IMR-90 (cell line): Measurements from ENCODE around the gene GPC5. TPM values are rescaled to one million over a fixed set of nuclear protein-coding genes. Genes with fewer than 3 reads are reported as not detected.

ENCODE experiments used
- ATAC-seq: fragments of 200-7000 bp; cut with Tn5 transposase; 2 replicates; pipeline ENCODE4 v1.9.1; 2020; ENCODE audit warnings: low read depth, mild to moderate bottlenecking, moderate library complexity
- BruUV-seq: library from RNA; stranded (reverse); fragments of 400-500 nt; replicated peaks from 2 replicates; lab custom pipeline; 2021; lab: Mats Ljungman, UMichigan
- CTCF ChIA-PET: fragments of 300-600 bp; formaldehyde crosslinking; extraction: SDS; loops from one replicate; lab custom pipeline; 2021; ENCODE audit warnings: antibody characterized with exemption; lab: Yijun Ruan, JAX
- POLR2A ChIA-PET: fragments of 300-600 bp; sonication (Branson Sonifier 250); formaldehyde crosslinking; loops from one replicate; lab custom pipeline; 2022; ENCODE audit warnings: antibody characterized with exemption; ENCODE audit not compliant: unreplicated experiment; lab: Charles Lee
- DNase-seq: peaks from one replicate; pipeline ENCODE4 v3.0.0; 2013
- H2AFZ ChIP-seq: replicated peaks from 2 replicates; pipeline ENCODE3; 2013; ENCODE audit warnings: low read length, mild to moderate bottlenecking; ENCODE audit not compliant: poor library complexity
- H2AK5ac ChIP-seq: 2 replicates; pipeline ENCODE4 v1.6.1; 2013; ENCODE audit warnings: low read depth, low read length, inconsistent platforms
- H2AK9ac ChIP-seq: replicated peaks from 2 replicates; pipeline ENCODE3; 2013; ENCODE audit warnings: mild to moderate bottlenecking, low read depth, low read length, moderate library complexity; ENCODE audit not compliant: poor library complexity
- H2BK120ac ChIP-seq: 2 replicates; pipeline ENCODE4 v1.6.1; 2013; ENCODE audit warnings: low read depth, low read length, inconsistent platforms
- H2BK15ac ChIP-seq: 3 replicates; pipeline ENCODE4 v1.6.1; 2013; ENCODE audit warnings: low read depth, low read length, inconsistent platforms
- H2BK20ac ChIP-seq: 2 replicates; pipeline ENCODE4 v1.6.1; 2013; ENCODE audit warnings: low read depth, mild to moderate bottlenecking, inconsistent platforms, low read length, moderate library complexity
- H2BK5ac ChIP-seq: 2 replicates; pipeline ENCODE4 v1.6.1; 2013; ENCODE audit warnings: mild to moderate bottlenecking, low read depth, low read length, inconsistent platforms; ENCODE audit not compliant: poor library complexity, severe bottlenecking
- H3K14ac ChIP-seq: replicated peaks from 2 replicates; pipeline ENCODE4 v1.6.1; 2013; ENCODE audit warnings: low read depth, low read length, inconsistent platforms
- H3K18ac ChIP-seq: 2 replicates; pipeline ENCODE4 v1.6.1; 2013; ENCODE audit warnings: low read depth, low read length, control low read depth
- H3K23ac ChIP-seq: 2 replicates; pipeline ENCODE4 v1.6.1; 2013; ENCODE audit warnings: low read depth, low read length, inconsistent platforms
- H3K27ac ChIP-seq: 2 replicates; pipeline ENCODE4 v1.5.1; 2013; ENCODE audit warnings: mild to moderate bottlenecking, control low read depth, low read length; ENCODE audit not compliant: insufficient read depth
- H3K27me3 ChIP-seq: 2 replicates; pipeline ENCODE4 v1.6.1; 2013; ENCODE audit warnings: low read length; ENCODE audit not compliant: control insufficient read depth, insufficient read depth
- H3K36me3 ChIP-seq: 2 replicates; pipeline ENCODE4 v1.6.1; 2013; ENCODE audit warnings: low read length, mixed read lengths; ENCODE audit not compliant: control insufficient read depth, insufficient read depth
- H3K4ac ChIP-seq: 2 replicates; pipeline ENCODE4 v1.6.1; 2013; ENCODE audit warnings: low read depth, low read length, inconsistent platforms
- H3K4me1 ChIP-seq: 2 replicates; pipeline ENCODE4 v1.6.1; 2013; ENCODE audit warnings: low read length, mixed read lengths; ENCODE audit not compliant: control insufficient read depth, insufficient read depth
- H3K4me2 ChIP-seq: 2 replicates; pipeline ENCODE4 v1.6.1; 2013; ENCODE audit warnings: low read depth, mild to moderate bottlenecking, control low read depth, low read length, moderate library complexity
- H3K4me3 ChIP-seq: 2 replicates; pipeline ENCODE4 v1.5.1; 2013; ENCODE audit warnings: low read depth, mild to moderate bottlenecking, control low read depth, low read length, moderate library complexity; ENCODE audit not compliant: insufficient read depth
- H3K56ac ChIP-seq: 2 replicates; pipeline ENCODE4 v1.6.1; 2013; ENCODE audit warnings: low read length, inconsistent platforms; ENCODE audit not compliant: insufficient read depth; ENCODE audit errors: extremely low read depth
- H3K79me1 ChIP-seq, 2 experiments: 2 replicates each; pipeline ENCODE4 v1.6.1; 2013; ENCODE audit warnings: low read length in 2 of 2, inconsistent platforms in 1 of 2, low read depth in 1 of 2
- H3K9ac ChIP-seq: 2 replicates; pipeline ENCODE4 v1.6.1; 2013; ENCODE audit warnings: low read depth, low read length, control low read depth
- H3K9me1 ChIP-seq: 2 replicates; pipeline ENCODE4 v1.6.1; 2013; ENCODE audit warnings: low read length, inconsistent platforms; ENCODE audit not compliant: insufficient read depth
- H3K9me3 ChIP-seq: 2 replicates; pipeline ENCODE4 v1.6.1; 2013; ENCODE audit warnings: low read length; ENCODE audit not compliant: control insufficient read depth, insufficient read depth
- H4K20me1 ChIP-seq: 2 replicates; pipeline ENCODE4 v1.6.1; 2013; ENCODE audit warnings: low read length, inconsistent platforms; ENCODE audit not compliant: insufficient read depth
- H4K5ac ChIP-seq: 2 replicates; pipeline ENCODE4 v1.6.1; 2013; ENCODE audit warnings: mild to moderate bottlenecking, low read depth, low read length, control low read depth
- H4K8ac ChIP-seq, 2 experiments: 2 replicates each; pipeline ENCODE4 v1.6.1; 2013; ENCODE audit warnings: low read depth in 2 of 2, low read length in 2 of 2, control low read depth in 1 of 2, inconsistent platforms in 1 of 2
- H4K91ac ChIP-seq: 2 replicates; pipeline ENCODE4 v1.6.1; 2013; ENCODE audit warnings: low read depth, low read length, inconsistent platforms; ENCODE audit not compliant: insufficient read depth
- CEBPB ChIP-seq: IDR thresholded peaks from 2 replicates; pipeline ENCODE4 v1.6.1; 2012; ENCODE audit warnings: low read depth, low read length, improper control_type of control experiment
- CTCF ChIP-seq: conservative IDR thresholded peaks from 2 replicates; pipeline ENCODE4 v1.5.1; 2012; ENCODE audit warnings: mild to moderate bottlenecking, low read depth, low read length, improper control_type of control experiment
- ELK1 ChIP-seq: fragments of 150-350 bp; IDR thresholded peaks from 2 replicates; pipeline ENCODE4 v1.6.1; 2016; ENCODE audit warnings: low read depth, mild to moderate bottlenecking, low read length, moderate library complexity, borderline replicate concordance
- MXI1 ChIP-seq: IDR thresholded peaks from 2 replicates; pipeline ENCODE4 v1.6.1; 2012; ENCODE audit warnings: low read depth, mild to moderate bottlenecking, low read length, moderate library complexity, borderline replicate concordance
- RAD21 ChIP-seq: IDR thresholded peaks from 2 replicates; pipeline ENCODE4 v1.6.1; 2012; ENCODE audit warnings: low read length, improper control_type of control experiment
- RFX5 ChIP-seq: IDR thresholded peaks from 2 replicates; pipeline ENCODE4 v1.8.0; 2012; ENCODE audit warnings: low read depth, mild to moderate bottlenecking, low read length, moderate library complexity
- SMC3 ChIP-seq: fragments of 150-350 bp; IDR thresholded peaks from 2 replicates; pipeline ENCODE4 v1.6.1; 2016; ENCODE audit warnings: low read depth, mild to moderate bottlenecking, antibody characterized with exemption, low read length, moderate library complexity
- WGBS, 2 experiments: methylation state at CpG; one replicate each; pipeline versions ENCODE4 v1.1.5 to v1.1.7; 2013; ENCODE audit warnings: missing lambda C conversion rate in 2 of 2; ENCODE audit not compliant: insufficient read length in 1 of 2; ENCODE audit errors: extremely low coverage in 2 of 2; 5-methylcytosine and 5-hydroxymethylcytosine counted together
- dilution Hi-C: fragments of 300-500 bp; cut with HindIII; formaldehyde crosslinking; loops from one replicate; pipeline ENCODE4 v1.14.3; 2018; ENCODE audit warnings: low sequenced_read_pairs; ENCODE audit not compliant: unreplicated experiment
- in situ Hi-C: fragments of 300-500 bp; cut with MboI; formaldehyde crosslinking; loops from 3 replicates; pipeline ENCODE4 v1.14.3; 2019; ENCODE audit warnings: low sequenced_read_pairs, inconsistent platforms, mixed read lengths
- intact Hi-C: fragments of 100-400 bp; cut with micrococcal nuclease; formaldehyde crosslinking; loops from 2 replicates; pipeline ENCODE4 v1.10.0; 2022
- polyA plus RNA-seq, 3 experiments: library from polyadenylated mRNA; depleted of rRNA; stranded (reverse); fragments of >200 nt; gene quantifications; 2 replicates each; pipeline ENCODE4 v1.2.3, GENCODE V29; 2012; ENCODE audit warnings: low replicate concordance in 1 of 3
- total RNA-seq: library from RNA; depleted of rRNA; stranded (reverse); fragments of >200 nt; gene quantifications from 2 replicates; pipeline ENCODE4 v1.2.3, GENCODE V29; 2012

GPC5 gene
- total and polyA plus RNA-seq, 2 of the 4 experiments (the other 2 are of a cell fraction): 0.94 to 1.8 TPM

GRCh38 chr13:91375116-91375729 lies 23.2 kb upstream of the GPC5 start:
- DNase-seq: peak; percentile 8
- no peak for TF ChIP-seq RFX5
- TF ChIP-seq MXI1: no peak
- TF ChIP-seq ELK1: no peak
- peak; percentile 55 for TF ChIP-seq RAD21
- 0 out of 2 replicates have a peak, but pooled peaks have one; percentile 33 for TF ChIP-seq SMC3
- no peak for TF ChIP-seq CEBPB
- TF ChIP-seq CTCF: peak; percentile 49
- WGBS, 2 experiments: 100% methylated on average over 2 of the region's 4 CpGs; no CpG with 5 or more reads in 1 of the 2 experiments

More at GRCh38 chr13:91375116-91375729, 23.2 kb upstream of the GPC5 start:
- Histone ChIP-seq H3K4ac (no peak overlapping the region), H3K79me1 (no peaks in the 10 kb centered on the region), H4K5ac (no peak overlapping the region), H2AK9ac (no peak overlapping the region), H3K36me3 (no peaks in the 10 kb centered on the region), H2BK5ac (no peak overlapping the region), H3K18ac (no peak overlapping the region), H2BK15ac (no peak overlapping the region), H3K9me1 (no peaks in the 10 kb centered on the region), H3K27ac (no peak overlapping the region), H3K27me3 (no peaks in the 10 kb centered on the region), H2AK5ac (no peak overlapping the region), H3K4me3 (no peak overlapping the region), H4K20me1 (no peaks in the 10 kb centered on the region), H3K14ac (no peak overlapping the region), H4K8ac (no peak overlapping the region), H4K91ac (no peak overlapping the region), H3K56ac (no peak overlapping the region), H3K4me2 (no peak overlapping the region), H3K9ac (no peak overlapping the region), H3K4me1 (no peaks in the 10 kb centered on the region), H2BK20ac (no peak overlapping the region), H2AFZ (no peak overlapping the region), H3K23ac (no peak overlapping the region), H2BK120ac (no peak overlapping the region), H3K9me3 (no peaks in the 10 kb centered on the region)
- no TSS peak for BruUV-seq
- ChIA-PET POLR2A (no interaction called here), CTCF (no interaction called here)
- dilution Hi-C loops: no loop called here
- intact Hi-C loops: loop anchor here (1.0 to 2.0 kb wide), 2 partner anchors 32 to 347 kb away; no protein-coding TSS in a partner anchor
- in situ Hi-C loops: no loop called here
- peak; percentile 71; the same call in 1 of the 2 replicates for ATAC-seq
